Mesenteric fat pad (tissue), 1 donor: ENCODE data around the gene SPATS2. TPM values are rescaled to one million over a fixed set of nuclear protein-coding genes. Genes with fewer than 3 reads are reported as not detected.

ENCODE experiments used
- DNase-seq: peaks from one replicate; pipeline ENCODE4 v3.0.0-alpha.2; 2020; ENCODE audit warnings: low spot score
- total RNA-seq: library from RNA; stranded (reverse); fragmentation: NEBNext Ultra II Directional; extraction: Animal tissue kit (Norgen Biotek cat#: 25700); gene quantifications from one replicate; pipeline ENCODE4 v1.2.1, GENCODE V29; 2021
- donor health status: DM: yes; HTN: yes; CAD: no.

SPATS2 gene
- total RNA-seq, 1 donor from 2014 or later = 9.9 TPM

- no peak for DNase-seq
These were observed 184.8 kb downstream of the SPATS2 start for GRCh38 chr12:49552014-49552413.

- DNase-seq = no peak
These were observed 185.2 kb downstream of the SPATS2 start for GRCh38 chr12:49552425-49552824.

GRCh38 chr12:49552899-49553298 lies 185.6 kb downstream of the SPATS2 start:
- no peak for DNase-seq

- no peak for DNase-seq
These were observed 186.3 kb downstream of the SPATS2 start for GRCh38 chr12:49553512-49554088.

GRCh38 chr12:49554266-49554665 lies 187.0 kb downstream of the SPATS2 start:
- DNase-seq = no peak

DNA sequence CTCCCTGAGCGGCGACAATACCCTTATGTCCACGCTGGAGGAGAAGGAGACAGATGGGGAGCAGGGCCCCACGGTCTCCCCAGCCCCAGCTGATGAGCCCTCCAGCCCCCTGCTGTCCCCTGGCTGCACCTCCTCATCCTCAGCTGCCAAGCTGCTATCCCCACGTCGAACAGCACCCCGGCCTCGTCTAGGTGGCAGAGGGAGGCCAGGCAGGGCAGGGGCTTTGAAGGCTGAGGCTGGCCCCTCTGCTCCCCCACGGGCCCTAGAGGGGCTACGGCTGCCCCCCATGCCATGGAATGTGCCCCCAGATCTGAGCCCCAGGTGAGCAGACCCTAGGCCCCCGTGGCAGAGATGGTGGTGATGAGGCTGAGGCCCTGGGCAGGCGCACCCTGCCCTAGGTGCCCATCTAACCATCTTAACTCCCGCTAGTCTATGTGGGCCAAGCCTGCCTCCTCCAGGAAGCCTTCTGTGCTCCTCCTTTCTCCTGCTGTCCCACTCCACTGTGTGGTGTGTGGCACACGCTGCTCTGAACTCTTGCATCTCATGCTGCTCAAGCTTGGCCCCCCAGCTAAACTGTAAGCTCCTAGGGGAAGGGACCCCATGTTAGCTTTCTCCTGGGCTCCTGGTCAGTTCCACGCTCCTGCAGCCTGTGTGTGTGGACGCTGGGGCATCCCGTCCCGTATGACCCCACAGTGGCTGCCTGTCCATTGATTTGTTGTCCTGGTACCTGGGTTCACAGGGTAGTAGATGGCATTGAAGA lies 188.5 kb downstream of the SPATS2 start:
- no peak for DNase-seq

DNA sequence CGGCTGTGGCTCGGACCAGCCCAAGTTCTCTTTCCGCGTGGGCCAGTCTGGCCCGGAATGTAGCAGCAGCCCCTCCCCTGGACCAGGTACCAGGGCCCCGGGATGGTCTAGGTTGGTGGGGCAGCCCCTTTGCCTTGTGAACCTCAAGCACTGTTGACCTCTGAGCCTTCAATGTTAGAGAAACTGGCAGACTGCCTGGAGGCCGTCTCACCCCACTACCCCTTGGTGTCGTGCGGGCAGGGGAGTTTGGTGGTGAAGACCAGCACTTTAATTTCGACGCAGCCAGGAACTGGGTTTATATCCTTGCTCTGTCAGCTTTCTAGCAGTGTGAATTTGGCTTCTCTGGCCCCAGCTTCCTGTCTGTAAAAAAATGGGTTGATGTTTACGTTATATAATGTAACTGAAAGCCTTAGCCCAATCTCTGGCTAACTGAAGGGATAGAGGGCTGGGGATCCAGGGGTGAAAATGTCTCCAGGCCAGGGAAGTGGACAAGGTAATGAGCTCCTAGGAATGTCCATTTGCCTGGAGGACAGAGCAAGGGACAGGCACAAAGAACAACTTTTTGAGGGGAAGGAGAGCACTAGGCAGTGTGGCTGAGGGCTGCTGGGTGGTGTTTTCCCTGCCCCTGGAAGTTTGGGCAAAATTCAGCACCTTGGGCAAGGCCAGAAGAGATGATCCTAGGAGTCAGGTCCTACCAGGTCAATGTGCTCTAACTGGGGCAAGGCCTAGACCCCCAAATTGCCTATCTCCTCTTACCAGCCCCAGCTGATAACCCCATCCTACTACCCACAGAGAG lies 189.3 kb downstream of the SPATS2 start:
- DNase-seq = no peak

DNA sequence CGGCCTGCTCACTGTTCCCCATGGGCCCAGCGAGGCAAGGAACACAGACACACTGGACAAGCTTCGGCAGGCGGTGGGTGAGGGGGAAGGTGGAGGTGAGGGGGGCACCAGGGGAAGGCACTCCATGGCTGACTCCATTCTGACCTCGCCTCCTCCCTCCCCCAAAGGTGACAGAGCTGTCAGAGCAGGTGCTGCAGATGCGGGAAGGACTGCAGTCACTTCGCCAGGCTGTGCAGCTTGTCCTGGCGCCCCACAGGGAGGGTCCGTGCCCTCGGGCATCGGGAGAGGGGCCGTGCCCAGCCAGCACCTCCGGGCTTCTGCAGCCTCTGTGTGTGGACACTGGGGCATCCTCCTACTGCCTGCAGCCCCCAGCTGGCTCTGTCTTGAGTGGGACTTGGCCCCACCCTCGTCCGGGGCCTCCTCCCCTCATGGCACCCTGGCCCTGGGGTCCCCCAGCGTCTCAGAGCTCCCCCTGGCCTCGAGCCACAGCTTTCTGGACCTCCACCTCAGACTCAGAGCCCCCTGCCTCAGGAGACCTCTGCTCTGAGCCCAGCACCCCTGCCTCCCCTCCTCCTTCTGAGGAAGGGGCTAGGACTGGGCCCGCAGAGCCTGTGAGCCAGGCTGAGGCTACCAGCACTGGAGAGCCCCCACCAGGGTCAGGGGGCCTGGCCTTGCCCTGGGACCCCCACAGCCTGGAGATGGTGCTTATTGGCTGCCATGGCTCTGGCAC lies 190.1 kb downstream of the SPATS2 start:
- no peak for DNase-seq

- no peak for DNase-seq
These were observed 190.6 kb downstream of the SPATS2 start for GRCh38 chr12:49557917-49558215.

DNA sequence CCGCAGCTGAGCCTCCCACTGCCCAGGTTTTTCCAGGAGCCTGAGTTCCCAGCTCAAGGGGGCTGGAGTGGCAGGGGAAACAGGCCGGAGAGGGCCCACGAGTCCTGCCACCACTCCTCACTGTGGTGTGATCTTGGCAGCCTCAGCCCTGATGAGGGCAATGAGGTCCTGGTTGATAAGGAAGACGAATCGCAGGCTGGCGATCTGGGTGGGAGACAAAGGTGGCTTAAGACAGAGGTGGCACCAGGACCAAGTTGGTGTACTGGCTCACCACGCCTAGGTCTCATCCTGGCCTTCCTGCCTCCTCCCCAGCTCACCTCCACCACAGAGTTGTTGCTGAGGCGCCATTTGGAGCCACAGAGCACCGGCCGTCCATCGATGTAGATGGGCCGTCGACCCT lies 191.3 kb downstream of the SPATS2 start:
- no peak for DNase-seq

GRCh38 chr12:49559011-49559675 lies 191.9 kb downstream of the SPATS2 start:
- no peak for DNase-seq

GRCh38 chr12:49560695-49561094 lies 193.4 kb downstream of the SPATS2 start:
- DNase-seq = no peak

DNA sequence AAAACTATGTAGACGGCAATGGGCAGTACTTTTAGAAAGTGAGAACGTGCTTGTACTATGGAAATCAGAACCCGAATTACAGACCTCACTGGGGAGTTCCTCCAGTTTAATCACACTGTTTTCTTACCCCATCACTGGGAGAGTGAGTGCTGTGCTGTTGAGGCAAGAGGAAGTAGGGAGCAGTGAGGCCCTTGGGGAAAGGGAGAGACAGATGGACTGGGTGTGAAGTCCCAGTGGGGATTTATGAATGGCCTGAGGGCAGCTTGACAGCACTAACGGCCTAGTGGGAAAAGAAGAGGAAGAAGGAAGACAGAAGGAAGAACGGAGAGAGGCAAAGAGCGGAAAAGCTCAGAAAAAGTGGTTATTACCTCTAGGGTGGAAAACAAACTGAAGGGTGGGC lies 195.0 kb downstream of the SPATS2 start:
- DNase-seq = no peak

- DNase-seq = no peak
These were observed 195.6 kb downstream of the SPATS2 start for GRCh38 chr12:49562831-49563230.

- no peak for DNase-seq
These were observed 196.9 kb downstream of the SPATS2 start for GRCh38 chr12:49563951-49564685.

- DNase-seq = no peak
These were observed 197.6 kb downstream of the SPATS2 start for GRCh38 chr12:49564686-49565405.

- DNase-seq = no peak
These were observed 198.4 kb downstream of the SPATS2 start for GRCh38 chr12:49565406-49566265.

DNA sequence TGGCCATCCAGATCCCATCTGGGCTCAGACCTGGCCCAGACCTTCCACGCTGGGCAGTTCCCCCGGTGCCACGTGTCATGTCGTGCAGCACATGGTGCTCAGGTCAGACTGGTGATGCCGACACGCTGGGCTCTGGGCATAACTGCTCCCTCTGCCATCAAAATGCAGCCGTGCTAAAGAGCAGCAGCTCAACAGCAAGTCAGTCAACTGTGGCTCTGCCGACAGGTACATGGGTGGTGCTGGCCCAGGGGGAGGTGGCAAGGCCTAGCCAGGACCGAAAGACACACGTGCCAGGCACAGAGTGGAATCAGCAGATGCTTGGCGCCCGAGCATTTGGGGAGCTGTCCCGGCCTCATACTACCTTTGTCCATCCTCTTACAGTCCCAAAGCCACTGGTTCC lies 199.1 kb downstream of the SPATS2 start:
- no peak for DNase-seq

DNA sequence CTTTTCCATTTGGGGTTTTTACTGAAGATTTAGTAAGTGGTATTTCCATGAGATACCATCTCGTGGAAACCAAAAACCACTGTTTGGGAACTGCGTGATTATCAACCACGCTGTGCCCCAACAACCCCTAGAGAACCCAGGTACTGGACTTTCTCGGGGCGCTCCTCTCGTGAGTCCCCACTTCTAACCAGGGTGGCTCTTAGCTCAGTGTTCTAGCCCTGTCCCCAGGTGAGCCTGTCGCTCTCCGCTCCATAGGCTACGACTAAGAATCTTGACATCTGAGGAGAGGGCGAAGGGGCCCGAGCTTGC lies 200.0 kb downstream of the SPATS2 start:
- no peak for DNase-seq
